Smooth muscle cell of the brain vasculature (primary cell): Measurements from ENCODE around the gene GALNS.
"Not testable (repeated sequence)": the region's sequence is repeated elsewhere in the genome, so short reads cannot be mapped to it uniquely, and the experiment has no call there.

Experiments
- DNase-seq: peaks from one replicate; pipeline ENCODE4 v3.0.0-alpha.2; 2012; ENCODE audit warnings: low read depth, low spot score

Gene GALNS

GRCh38 chr16:88856828-88857727 is at the start of gene GALNS, which contains the start of gene TRAPPC2L:
GALNS (minus strand) TSS chr16:88856947; CDS start chr16:88856877, 70 bp downstream.
TRAPPC2L (plus strand) TSS chr16:88857127; CDS start chr16:88857151, 24 bp downstream.
- peak; percentile 81 for DNase-seq

GRCh38 chr16:88906020-88906419 is 49.3 kb upstream of the GALNS start:
- no peak for DNase-seq

GRCh38 chr16:88905563-88905962 is 48.8 kb upstream of the GALNS start:
- no peak for DNase-seq

GRCh38 chr16:88904676-88905365 is 48.1 kb upstream of the GALNS start:
- DNase-seq: no peak

- DNase-seq: no peak
Measured at GRCh38 chr16:88903267-88903666, 46.5 kb upstream of the GALNS start.

GRCh38 chr16:88902744-88903143 is 46.0 kb upstream of the GALNS start:
- DNase-seq: no peak

- DNase-seq: no peak
Measured at GRCh38 chr16:88901718-88902337, 45.1 kb upstream of the GALNS start.

GRCh38 chr16:88900662-88901052 is 43.9 kb upstream of the GALNS start:
- no peak for DNase-seq

GRCh38 chr16:88899901-88900661 is 43.3 kb upstream of the GALNS start:
- no peak for DNase-seq

- DNase-seq: no peak
Measured at GRCh38 chr16:88897696-88898425, 41.1 kb upstream of the GALNS start.

GRCh38 chr16:88896238-88897070 is 39.7 kb upstream of the GALNS start:
- no peak for DNase-seq

- no peak for DNase-seq
Measured at GRCh38 chr16:88895335-88895734, 38.6 kb upstream of the GALNS start.

- no peak for DNase-seq
Measured at GRCh38 chr16:88894681-88895300, 38.0 kb upstream of the GALNS start.

- DNase-seq: not testable (repeated sequence)
Measured at GRCh38 chr16:88894266-88894665, 37.5 kb upstream of the GALNS start.

GRCh38 chr16:88893127-88893968 is 36.6 kb upstream of the GALNS start:
- no peak for DNase-seq

GRCh38 chr16:88892065-88892464 is 35.3 kb upstream of the GALNS start:
- DNase-seq: no peak

GRCh38 chr16:88891083-88891482 is 34.3 kb upstream of the GALNS start:
- DNase-seq: no peak

GRCh38 chr16:88889702-88890352 is 33.1 kb upstream of the GALNS start:
- not testable (repeated sequence) for DNase-seq
